Hindlimb muscle (tissue), 1 donor: ENCODE measurements around the gene LRFN2. TPM values are rescaled to one million over a fixed set of nuclear protein-coding genes. Genes with fewer than 3 reads are reported as not detected.

ENCODE experiments used
- DNase-seq: peaks from one replicate; pipeline ENCODE4 v3.0.0-alpha.2; 2013
- polyA plus RNA-seq: library from polyadenylated mRNA; unstranded; fragments of 120-200 nt; gene quantifications from one replicate; pipeline ENCODE4 v1.2.1, GENCODE V29; 2013; ENCODE audit not compliant: insufficient read length

LRFN2 gene
- polyA plus RNA-seq, 1 donor = 0.08 TPM

DNA sequence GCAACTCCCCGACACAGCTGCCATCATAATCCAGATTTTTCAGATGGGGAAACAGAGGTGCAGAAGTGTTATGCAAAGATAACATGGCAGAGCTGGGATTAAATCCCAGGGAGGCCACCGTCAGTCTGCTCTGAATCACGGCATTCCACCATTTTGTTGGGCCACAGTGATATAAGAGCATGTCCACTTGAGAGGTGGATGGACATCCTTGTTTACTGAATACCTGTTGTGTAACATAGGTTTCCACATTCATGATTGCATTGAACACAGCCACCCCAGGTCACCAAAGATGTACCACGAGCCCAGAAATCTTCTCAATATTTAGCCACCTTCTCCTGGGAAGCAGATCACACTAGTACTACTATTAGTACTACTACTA is 191.5 kb downstream of the LRFN2 start:
- DNase-seq = no peak

DNA sequence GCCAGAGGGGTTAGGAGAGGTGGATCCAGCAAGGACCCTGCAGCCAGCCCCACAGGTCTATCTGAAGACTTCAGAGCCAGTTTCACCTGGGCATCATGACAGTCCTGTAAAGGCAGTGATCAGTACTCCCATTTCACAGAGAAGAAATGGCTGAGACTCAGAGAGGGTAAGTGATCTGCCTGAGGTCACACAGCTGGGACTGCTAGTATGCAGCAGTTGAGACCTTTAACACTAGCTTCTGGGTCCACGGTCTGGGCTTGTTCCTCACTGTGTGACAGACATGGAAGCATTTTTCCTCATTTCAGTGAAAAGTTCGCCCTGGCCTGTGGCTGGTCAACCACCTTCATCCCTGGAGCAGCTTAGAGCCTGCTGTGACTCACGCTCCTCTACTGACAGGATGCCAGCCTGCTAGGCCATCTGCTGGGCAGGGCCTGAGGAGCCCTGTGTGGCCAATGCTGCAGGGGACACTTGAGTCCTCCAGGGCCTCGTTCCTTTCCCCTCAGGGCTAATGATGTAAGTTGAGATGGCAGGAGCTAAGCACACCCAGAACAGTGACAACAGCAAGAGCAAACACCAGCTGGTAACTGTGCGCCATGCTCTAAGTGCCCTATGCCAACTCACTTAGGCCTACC is 192.0 kb downstream of the LRFN2 start:
- no peak for DNase-seq

DNA sequence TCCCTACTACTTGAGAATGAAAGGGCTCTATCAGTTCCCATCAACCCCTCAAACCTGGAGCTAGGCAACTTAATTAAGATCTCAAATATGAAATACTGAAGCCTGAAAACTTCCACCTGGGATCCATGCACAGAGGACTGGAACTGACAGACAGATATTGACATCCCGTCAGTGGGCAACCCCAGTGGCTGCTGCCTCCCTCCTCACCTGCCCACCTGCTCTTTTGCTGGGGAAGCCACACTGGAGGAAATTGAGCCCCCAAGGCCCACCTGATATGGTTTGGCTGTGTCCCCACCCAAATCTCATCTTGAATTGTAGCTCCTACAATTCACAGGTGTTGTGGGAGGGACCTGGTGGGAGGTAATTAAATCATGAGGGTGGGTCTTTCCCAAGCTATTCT is 192.8 kb downstream of the LRFN2 start:
- no peak for DNase-seq

DNA sequence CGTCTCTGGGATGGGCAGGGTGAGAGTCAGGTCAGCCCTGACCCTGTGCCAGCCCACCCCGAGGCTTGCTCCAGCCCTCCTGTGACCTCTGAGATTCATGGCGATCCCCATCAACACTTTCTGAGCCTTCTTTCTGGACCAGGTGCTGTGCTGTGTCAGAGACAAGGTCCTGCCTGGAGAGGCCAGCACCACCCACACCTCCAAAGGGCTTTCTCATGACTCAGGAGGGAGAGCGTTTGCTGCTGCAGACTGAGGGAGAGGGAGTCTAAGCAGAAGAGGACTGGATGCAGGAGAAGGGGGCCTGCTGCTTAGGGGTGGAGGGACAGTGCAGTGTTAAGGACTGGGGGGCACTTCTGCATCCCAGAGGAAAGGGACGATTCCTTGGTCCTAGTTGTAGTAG is 193.5 kb downstream of the LRFN2 start:
- no peak for DNase-seq

DNA sequence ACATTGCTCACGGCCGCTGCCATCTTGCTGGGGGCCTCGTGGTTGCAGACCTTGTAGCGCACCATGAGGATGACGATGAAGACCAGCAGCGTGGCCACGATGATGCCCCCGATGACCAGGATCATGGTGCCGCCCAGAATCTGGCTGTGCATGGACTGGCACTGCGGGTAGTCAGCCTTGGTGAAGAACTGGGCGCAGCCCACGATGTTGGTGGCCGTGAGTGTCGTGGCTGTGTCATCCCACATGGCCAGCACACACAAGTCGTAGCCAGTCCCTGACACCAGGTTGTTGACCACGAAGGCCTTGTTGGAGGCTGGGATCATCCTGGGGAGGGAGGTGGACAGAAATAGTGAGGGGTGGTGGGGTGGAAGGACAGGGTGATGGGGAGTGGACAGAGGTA is 194.6 kb downstream of the LRFN2 start:
- no peak for DNase-seq

DNA sequence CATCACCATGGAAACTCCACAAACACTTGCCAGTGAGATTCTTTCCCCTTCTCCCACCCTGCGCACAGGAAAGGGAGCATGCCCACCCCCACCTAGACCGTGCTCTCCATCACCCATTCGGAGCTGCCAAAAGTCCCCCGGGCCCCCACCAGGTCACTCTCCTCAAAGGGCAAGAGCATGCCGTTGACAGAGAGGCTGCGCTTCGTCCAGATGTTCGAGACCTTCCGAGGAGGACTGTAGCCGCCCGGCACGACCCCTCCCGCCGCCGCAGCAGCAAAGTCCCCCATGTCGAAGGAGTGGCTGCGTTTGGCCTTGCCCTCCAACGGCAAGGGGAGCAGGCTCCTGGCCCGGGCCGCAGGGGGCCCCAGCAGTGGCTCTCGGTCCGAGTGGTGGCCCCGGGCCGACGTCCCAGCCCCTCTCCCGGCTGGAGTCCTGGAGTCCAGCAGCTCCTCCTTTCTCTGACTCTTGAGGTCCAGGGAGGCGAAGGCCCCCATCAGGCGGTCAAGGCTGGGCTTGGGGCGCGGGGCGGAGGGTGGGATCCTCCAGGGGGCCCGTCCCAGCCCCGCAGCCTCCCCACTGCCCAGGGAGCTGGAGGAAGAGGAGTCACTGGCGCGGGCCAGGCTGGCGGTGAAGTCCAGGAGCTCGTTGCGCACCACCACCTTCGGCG is 195.2 kb downstream of the LRFN2 start:
- DNase-seq = no peak

DNA sequence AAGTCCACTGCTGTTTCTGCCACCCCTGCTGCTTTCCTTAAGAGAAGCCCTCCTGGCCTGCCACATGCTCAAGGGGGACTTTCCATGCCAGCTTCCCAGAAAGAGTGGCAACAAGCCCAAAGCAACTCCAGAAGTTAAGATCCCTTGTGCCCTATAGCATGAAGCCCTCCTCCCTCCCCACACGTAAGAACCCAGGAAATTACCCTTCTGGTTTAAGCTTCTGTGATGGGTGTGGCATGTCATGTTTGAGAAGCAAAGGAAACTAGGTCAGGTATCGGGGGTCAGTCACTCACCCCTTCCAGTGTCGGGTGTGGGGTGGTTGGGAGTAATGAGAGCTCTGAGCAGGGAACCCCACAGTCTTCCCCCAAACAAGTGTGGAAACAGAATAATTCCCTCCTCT is 196.1 kb downstream of the LRFN2 start:
- no peak for DNase-seq

DNA sequence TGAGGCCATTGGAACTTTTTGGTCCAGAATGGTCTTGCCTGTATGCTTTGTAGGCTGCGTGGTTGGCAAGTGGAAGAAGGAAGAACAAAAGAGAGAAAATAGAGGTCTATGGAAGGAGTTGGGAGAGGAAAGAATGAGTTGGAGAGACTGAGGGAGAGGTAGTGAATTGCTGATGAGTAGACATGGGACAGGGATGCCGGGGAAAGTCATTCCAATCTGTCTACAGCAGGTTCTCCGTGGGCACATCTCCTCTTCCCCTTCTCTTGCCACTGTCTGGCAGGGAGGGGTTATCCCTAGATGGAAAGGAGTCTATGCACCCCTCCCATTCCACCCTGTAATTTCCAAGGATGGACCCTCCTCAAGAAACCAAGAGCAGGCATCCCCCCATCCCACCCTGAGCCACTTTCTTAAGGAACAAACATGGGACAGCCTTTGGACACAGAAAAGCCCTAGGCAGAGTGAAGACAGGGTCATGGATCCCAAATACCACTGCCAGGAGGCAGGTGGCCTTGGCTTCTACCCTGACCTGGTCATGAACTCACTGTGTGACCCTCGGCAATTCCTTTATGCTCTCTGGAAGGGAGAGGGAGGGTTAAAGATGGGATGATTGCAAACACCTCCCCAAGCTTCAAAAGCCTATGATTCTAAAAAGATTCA is 196.9 kb downstream of the LRFN2 start:
- no peak for DNase-seq

DNA sequence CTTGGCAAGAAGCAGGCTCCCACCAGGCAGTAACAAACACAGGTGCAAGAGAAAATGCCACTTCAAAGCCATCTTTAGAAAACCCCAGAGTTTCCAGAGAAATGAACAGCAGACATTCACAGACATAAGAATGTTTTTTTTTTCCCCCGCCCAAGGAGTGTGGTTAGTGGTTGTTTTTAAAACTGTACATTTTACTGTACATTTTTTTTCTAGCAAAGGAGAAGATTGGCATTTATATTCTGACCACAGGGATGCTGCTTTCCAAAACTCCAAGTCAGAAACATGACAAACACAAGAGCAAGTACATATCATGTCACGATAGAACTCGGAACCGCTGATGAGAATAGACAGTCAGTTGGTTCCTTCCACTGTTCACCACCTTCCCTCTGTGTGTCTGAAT is 197.9 kb downstream of the LRFN2 start:
- no peak for DNase-seq

DNA sequence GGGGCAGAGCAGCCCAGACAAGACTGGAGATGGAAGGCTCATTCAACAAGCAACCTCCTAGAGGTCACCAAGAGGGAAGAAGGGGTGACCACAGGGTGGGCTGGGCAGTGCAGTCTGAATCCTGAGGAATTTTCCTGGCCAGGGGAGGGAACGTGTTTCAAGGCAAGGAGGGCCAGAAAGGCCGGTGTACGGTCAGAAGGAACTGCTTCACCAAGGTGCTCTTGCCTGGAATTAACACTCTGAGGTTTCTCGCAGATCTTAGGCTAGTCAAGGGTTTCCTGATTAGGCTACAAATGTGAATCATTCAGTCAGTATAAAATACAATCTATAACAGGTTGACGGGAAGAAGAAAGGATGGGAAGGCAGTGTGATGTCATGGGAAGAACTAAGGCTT is 199.3 kb downstream of the LRFN2 start:
- DNase-seq = no peak

DNA sequence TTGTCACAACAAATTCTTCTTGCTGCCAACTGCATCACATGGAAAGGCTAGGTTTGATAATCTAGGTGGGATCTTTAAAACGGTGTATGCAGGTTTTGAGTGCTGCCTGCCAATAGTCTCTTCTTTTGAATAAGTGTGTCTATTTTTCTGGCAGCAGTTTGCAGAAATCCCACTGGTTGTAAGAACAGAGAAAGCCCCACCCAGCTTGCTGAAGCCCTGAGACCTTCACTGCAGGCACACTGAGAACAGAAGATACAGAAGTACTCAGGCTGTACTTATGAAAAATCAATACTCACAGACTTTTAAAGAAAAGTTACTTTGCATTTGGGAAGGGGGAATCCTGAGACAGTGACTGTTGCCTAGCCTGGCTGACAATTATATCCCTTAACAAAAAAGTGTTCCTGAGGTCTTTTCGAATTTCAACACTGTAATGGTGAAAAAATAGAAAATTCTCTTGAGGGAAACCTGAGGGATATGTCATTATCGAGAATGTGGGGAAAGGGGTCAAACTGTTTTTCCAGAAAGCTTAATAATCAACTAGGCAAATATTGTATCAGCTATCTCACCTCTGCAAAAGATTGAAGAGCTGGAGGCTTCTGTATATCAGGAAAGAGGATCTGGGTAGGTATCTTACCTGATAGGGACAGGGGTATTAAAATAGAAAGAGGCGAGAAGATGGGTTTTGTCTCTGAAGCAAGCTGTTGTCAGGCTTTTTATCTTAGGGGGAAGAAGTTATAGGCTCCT is 199.9 kb downstream of the LRFN2 start:
- DNase-seq = no peak

DNA sequence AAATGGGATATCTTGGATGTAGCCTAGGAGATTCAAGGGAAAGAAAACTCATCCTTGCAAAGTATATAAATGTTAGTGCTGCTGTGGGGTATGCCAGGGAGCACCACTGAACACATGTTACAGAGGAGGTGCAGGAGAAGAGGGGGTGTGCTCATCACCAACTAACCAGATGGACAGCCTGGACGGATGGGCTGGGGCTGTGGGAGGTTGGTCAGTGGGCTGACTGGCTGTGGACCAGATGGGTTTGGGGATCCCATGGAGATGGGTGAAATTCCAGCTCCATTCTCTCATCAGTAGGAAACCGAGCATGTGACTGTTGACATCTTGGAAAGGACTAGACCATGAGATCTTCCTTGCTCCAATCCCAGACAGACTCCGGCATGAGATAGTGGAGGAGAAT is 201.0 kb downstream of the LRFN2 start:
- DNase-seq = no peak

DNA sequence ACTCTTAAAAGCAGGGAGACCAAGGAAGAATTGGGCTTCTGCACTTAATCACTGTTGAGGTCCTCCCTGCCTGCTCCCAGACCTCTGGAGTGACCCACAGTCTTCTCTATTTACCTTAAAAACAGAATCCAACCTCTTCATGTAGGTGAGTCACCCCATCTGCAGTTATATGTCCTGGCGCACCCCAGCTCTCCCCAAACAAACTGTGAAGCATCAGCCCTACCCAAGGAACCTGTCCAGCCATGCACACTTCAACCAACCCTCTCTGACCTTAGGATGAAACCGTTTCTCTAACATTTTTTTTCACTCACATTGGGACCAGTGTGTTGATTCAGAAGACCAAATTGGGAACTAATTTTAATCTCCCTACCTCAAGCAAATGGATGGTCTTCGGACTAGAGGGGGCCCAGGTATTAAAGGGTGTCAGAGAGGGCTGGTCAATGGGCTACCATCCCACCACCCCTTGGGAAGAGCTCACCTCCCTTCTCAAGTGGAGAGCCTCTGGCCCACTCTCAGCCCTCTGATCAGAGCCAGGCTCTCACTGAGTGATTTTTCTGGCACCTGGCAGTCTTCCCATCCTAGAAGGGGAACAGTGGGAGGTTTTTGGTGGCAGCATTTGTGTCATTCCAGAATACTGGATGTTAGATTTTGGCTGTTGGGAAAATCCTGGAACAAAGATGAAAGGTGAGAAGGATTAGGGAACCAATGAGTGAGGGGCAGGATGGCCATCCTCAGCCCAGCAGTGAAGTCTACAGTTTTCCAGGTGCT is 203.6 kb downstream of the LRFN2 start:
- no peak for DNase-seq

DNA sequence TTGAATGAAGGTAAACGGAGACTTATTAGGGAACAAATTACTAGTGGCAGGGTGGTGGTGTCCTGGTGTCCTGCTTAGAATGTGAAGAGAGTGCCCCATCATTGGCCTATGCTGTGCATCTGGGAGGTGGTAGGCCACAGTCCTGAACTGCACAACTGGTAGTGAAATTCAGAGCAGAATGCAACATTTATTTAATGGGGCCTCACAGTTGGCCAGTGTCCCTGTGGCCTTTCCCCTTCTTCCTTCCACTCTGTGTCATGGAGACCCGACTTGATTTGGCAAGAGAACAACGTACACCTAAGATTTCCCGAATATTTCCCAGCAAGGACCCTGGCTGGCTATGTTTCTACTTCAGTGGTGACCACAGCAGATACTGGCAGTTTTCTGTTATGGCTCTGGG is 206.9 kb downstream of the LRFN2 start:
- no peak for DNase-seq

DNA sequence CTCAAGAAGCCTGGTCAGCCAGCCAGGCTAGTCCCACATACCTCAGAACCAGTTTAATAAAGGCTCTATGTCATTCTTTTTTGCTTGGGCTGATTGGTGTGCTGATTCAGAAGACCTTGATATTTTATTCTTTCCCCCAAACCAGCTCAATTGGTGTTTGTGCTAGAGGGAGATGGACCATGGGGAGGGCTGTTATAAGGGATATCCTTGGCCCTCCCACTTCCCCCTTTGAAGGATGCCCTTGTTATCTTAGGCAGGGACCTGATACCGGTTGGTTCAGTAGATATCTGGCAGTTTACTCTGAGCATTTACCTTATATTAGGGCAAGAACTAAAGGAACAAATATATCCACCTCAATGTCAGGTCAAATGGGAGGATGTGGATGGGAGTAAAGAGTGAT is 207.4 kb downstream of the LRFN2 start:
- DNase-seq = no peak

DNA sequence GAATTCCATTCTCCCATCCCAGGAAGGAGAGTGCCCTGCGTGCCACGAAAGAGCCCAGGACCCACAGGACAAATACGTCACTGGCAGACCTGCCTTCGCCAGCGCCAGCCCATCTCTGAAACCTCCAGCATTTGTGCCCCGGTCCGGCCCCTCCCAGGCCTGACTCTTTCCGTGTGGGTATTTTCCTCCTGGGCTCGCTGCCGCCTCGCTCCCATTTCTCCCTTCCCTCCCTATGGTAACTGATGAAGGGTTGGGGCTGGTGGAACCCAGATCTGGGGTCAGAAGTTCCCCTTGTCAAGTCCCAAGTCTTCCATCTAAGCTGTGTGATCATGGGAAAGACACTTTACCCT is 208.5 kb downstream of the LRFN2 start:
- no peak for DNase-seq

DNA sequence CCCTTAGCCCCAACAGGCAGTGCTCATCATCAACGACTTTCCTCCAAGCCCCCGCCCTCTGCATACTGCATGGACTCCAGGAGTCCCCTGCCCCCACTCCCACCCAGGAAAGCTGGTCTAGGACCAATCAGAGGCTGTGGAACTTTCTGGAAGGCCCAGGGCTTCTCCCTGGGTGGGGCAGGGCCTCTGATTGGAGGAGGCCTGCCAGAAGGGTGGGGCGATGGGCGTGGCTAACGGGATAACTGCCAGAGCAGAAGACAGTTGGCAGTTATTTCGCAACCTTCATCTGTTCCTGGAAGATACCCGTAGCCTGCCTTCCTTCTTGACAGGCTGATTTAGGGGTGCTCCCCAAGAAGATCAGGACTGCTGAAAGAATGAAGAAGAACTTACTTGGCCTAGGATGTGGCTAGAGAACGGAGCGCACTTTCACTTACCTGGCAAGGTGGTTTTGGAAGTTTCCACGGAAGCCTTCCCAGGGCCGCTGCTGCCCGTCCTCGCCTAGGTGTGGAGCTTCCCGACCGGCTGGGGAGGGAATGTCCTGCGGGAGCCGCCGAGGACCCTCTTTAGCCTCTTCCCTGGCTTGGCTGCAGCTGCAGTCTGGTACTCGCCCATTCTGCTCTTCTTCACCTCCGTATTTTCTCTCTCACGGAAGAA is 209.0 kb downstream of the LRFN2 start:
- no peak for DNase-seq

DNA sequence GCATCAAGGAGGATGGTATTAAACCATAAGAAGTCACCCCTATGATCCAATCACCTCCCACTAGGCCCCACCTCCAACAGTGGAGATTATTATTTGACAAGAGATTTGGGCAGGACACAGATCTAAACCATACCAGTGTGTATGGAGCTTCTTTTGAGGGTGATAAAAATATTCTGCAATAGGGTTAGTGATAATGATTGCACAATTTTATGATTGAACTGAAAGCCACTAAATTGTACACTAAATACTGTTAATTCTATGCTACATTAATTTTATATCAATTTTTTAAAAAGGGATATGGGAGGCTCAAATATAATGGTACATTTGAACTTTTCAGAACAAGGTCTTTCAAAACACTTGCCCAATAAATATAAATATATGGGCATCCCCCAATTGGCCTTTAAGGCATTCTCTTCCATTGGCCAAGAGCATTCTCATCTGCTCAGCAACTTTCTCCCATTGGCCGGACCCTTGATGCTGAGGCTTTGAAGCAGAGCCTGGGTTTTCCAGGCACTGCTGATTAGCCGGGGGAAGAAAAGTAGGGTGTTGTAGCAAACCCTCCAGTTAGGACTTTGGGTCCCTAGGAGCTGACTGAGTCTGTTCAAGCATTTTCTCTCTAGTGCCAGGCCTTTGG is 209.9 kb downstream of the LRFN2 start:
- DNase-seq = no peak

DNA sequence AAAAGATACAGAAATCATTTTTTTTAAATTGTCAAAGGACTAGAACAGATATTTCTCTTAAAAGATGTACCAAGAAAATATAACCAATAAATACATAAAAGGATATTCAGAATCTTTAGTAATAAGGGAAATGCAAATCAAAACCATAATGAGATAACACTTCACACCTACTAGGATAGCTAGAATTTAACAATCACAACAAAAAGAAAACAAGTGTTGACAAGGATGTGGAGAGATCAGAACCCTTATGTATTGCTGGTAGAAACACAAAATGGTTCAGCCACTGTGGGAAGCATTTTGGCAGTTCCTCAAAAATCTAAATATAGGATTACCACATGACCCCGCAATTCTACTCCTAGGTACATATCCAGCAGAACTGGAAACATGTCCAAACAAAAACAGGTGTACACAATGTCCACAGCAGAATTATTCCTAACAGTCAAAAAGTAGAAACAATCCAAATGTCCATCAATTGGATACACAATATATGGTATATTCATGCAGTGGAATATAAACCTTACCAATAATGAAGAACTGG is 211.0 kb downstream of the LRFN2 start:
- DNase-seq = no peak

DNA sequence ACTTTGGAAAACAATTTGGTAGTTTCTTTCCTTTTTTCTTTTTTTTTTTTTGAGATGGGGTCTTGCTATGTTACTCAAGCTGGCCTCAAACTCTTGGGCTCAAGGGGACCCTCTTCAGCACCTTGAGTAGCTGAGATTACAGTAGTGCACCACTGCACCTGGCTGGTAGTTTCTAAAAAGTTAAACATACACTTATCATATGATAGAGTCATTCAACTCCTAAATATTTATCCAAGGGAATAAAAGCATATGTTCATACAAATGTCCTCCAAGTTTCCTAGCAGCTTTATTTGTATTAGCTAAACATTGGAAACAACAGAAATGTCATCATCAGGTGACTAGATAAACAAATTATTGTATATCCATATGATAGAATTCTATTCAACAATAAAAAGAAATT is 213.9 kb downstream of the LRFN2 start:
- DNase-seq = no peak

DNA sequence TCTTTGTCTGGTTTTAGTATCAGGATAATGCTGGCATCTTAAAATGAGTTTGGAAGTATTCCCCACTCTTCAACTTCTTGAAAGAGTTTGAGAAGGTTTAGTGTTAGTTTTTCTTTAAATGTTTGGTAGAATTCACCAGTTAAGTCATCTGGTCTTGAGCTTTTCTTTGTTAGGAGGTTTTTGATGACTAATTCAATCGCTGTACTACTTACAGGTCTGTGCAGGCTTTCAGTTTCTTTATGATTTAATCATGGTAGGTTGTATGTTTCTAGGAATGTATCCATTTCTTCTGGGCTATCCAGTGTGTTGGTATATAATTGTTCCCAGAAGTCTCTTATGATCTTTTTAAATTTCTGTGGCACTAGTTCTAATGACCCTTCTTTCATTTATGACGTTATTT is 215.5 kb downstream of the LRFN2 start:
- DNase-seq = no peak

DNA sequence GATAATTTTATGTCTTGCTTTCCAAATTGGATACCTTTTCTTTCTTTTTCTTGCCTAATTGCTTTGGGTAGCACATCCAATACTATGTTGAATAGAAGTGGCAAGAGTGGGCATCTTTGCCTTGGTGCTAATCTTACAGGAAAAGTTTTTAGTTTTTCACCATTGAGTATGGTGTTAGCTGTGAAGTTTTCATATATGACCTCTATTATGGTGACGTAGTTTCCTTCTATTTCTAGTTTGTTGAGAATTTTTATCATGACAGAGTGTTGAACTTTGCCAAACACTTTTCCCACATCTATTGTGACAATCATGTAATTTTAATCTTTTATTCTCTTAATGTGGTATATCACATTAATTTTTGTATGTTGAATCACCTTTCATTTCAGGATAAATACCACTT is 216.1 kb downstream of the LRFN2 start:
- no peak for DNase-seq
